Activated CD4-positive, alpha-beta T cell treated with anti-CD3 and anti-CD28 coated beads for 36 hours (primary cell): Measurements from ENCODE around the gene TRIM56. TPM values are rescaled to one million over a fixed set of nuclear protein-coding genes. Genes with fewer than 3 reads are reported as not detected.
"Not testable (repeated sequence)": the region's sequence is repeated elsewhere in the genome, so short reads cannot be mapped to it uniquely, and the experiment has no call there.

Source experiments
- ATAC-seq: fragments of 200-7000 bp; cut with Tn5 transposase; one replicate; pipeline ENCODE4 v1.10.0; 2021; ENCODE audit warnings: mild to moderate bottlenecking, moderate library complexity
- CTCF ChIA-PET: fragments of 350-600 bp; sonication (Branson Sonifier 250); formaldehyde crosslinking; loops from one replicate; lab custom pipeline; 2021; ENCODE audit warnings: antibody characterized with exemption; lab: Charles Lee
- POLR2A ChIA-PET: fragments of 350-600 bp; sonication (Branson Sonifier 250); formaldehyde crosslinking; loops from one replicate; lab custom pipeline; 2021; ENCODE audit warnings: antibody characterized with exemption, inconsistent platforms; lab: Charles Lee
- DNase-seq: peaks from one replicate; pipeline ENCODE4 v3.0.0-alpha.2; 2020
- H3K27ac Mint-ChIP-seq: one replicate; pipeline ENCODE4 v1.8.0; 2021; ENCODE audit warnings: mixed read lengths
- H3K27me3 Mint-ChIP-seq: one replicate; pipeline ENCODE4 v1.8.0; 2021; ENCODE audit warnings: mixed read lengths
- H3K36me3 Mint-ChIP-seq: one replicate; pipeline ENCODE4 v1.8.0; 2021; ENCODE audit warnings: low read depth, mixed read lengths
- H3K4me1 Mint-ChIP-seq: one replicate; pipeline ENCODE4 v1.8.0; 2021; ENCODE audit warnings: mixed read lengths
- H3K4me3 Mint-ChIP-seq: one replicate; pipeline ENCODE4 v1.8.0; 2021; ENCODE audit warnings: mild to moderate bottlenecking, moderate library complexity, mixed read lengths
- H3K9me3 Mint-ChIP-seq: one replicate; pipeline ENCODE4 v1.8.0; 2021; ENCODE audit warnings: low read depth, mixed read lengths
- intact Hi-C, 2 experiments: fragments of 100-400 bp; cut with DNase I in 1 of 2; cut with micrococcal nuclease in 1 of 2; formaldehyde crosslinking; loops; one replicate each; pipeline versions ENCODE4 v1.14.2 to v1.15.1; 2022 to 2024; cut with DNase I, micrococcal nuclease
- total RNA-seq, 2 experiments: library from RNA; stranded (reverse); gene quantifications; one replicate each; pipeline ENCODE4 v1.2.3, GENCODE V29; 2021

The TRIM56 gene
- total RNA-seq, 2 experiments from 2014 or later, result 35.3 to 40.8 TPM

- no peaks in the 10 kb centered on the region for H3K27me3 Mint-ChIP-seq
- intact Hi-C loops, result loop anchor here in 1 of 2 experiments (5.0 kb wide), 1 partner anchor 383 kb away; the partner anchor contains the start of gene POP7
Observed at GRCh38 chr7:101089876-101090275, 4.6 kb downstream of the TRIM56 start.

GRCh38 chr7:101092266-101092905 is 7.1 kb downstream of the TRIM56 start:
- ATAC-seq, POLR2A ChIA-PET, H3K9me3 Mint-ChIP-seq, H3K27me3 Mint-ChIP-seq, intact Hi-C loops, DNase-seq, H3K27ac Mint-ChIP-seq, CTCF ChIA-PET, H3K4me3 Mint-ChIP-seq: not testable (repeated sequence)
- Mint-ChIP-seq H3K4me1 (peaks cover 19% of the 10 kb centered on the region), H3K36me3 (peaks cover 18% of the 10 kb centered on the region)

More at GRCh38 chr7:101089876-101090275, 4.6 kb downstream of the TRIM56 start:
- ATAC-seq (no peak), DNase-seq (no peak)
- POLR2A ChIA-PET, result no interaction called here
- Mint-ChIP-seq H3K4me1 (peaks cover 25% of the 10 kb centered on the region), H3K27ac (no peak overlapping the region), H3K36me3 (peaks cover 30% of the 10 kb centered on the region), H3K9me3 (no peaks in the 10 kb centered on the region), H3K4me3 (no peak overlapping the region)
- CTCF ChIA-PET, result interaction anchor here (0.5 to 0.9 kb wide), 4 partner anchors 10 to 76 kb away, joined by 3 to 4 read pairs (median 3); no protein-coding TSS in a partner anchor

GRCh38 chr7:101093906-101094305 is 8.6 kb downstream of the TRIM56 start:
- no peak overlapping the region for H3K27ac Mint-ChIP-seq
- no peak for DNase-seq
- H3K27me3 Mint-ChIP-seq, result no peaks in the 10 kb centered on the region
- no peak overlapping the region for H3K4me3 Mint-ChIP-seq
- CTCF ChIA-PET, result no interaction called here
- POLR2A ChIA-PET, result no interaction called here
- peaks cover 11% of the 10 kb centered on the region for H3K36me3 Mint-ChIP-seq
- H3K4me1 Mint-ChIP-seq, result peaks cover 13% of the 10 kb centered on the region
- intact Hi-C loops, result no loop called here
- H3K9me3 Mint-ChIP-seq, result no peaks in the 10 kb centered on the region
- ATAC-seq, result no peak

GRCh38 chr7:101094376-101094775 is 9.1 kb downstream of the TRIM56 start:
- CTCF ChIA-PET, result interaction anchor here (0.6 to 1.9 kb wide), 7 partner anchors 9 to 886 kb away, joined by 3 to 6 read pairs (median 3); partner anchors contain the start of gene TRIM56
- Mint-ChIP-seq H3K4me3 (no peak overlapping the region), H3K36me3 (peaks cover 8% of the 10 kb centered on the region), H3K27ac (no peak overlapping the region), H3K4me1 (peaks cover 10% of the 10 kb centered on the region), H3K9me3 (no peaks in the 10 kb centered on the region), H3K27me3 (no peaks in the 10 kb centered on the region)
- intact Hi-C loops, result no loop called here
- ATAC-seq, result no peak
- POLR2A ChIA-PET, result no interaction called here
- DNase-seq, result no peak

GRCh38 chr7:101094791-101095375 is 9.6 kb downstream of the TRIM56 start:
- H3K36me3 Mint-ChIP-seq, result peaks cover 6% of the 10 kb centered on the region
- ChIA-PET CTCF (interaction anchor here (0.6 to 2.1 kb wide), 10 partner anchors 10 to 886 kb away, joined by 3 to 9 read pairs (median 3); partner anchors contain the start of genes TRIM56 and UFSP1), POLR2A (no interaction called here)
- peak; percentile 65 for DNase-seq
- intact Hi-C loops, result no loop called here
- peak; percentile 49 for ATAC-seq
- no peaks in the 10 kb centered on the region for H3K27me3 Mint-ChIP-seq
- peaks cover 9% of the 10 kb centered on the region for H3K4me1 Mint-ChIP-seq
- H3K27ac Mint-ChIP-seq, result no peak overlapping the region
- H3K4me3 Mint-ChIP-seq, result no peak overlapping the region
- no peaks in the 10 kb centered on the region for H3K9me3 Mint-ChIP-seq

- Mint-ChIP-seq H3K9me3 (no peaks in the 10 kb centered on the region), H3K4me1 (peaks cover 13% of the 10 kb centered on the region), H3K36me3 (no peaks in the 10 kb centered on the region), H3K27ac (no peak overlapping the region), H3K4me3 (no peak overlapping the region), H3K27me3 (peaks cover 9% of the 10 kb centered on the region)
- intact Hi-C loops, result no loop called here
- CTCF ChIA-PET, result interaction anchor here (0.6 to 2.1 kb wide), 5 partner anchors 18 to 209 kb away, joined by 3 to 9 read pairs (median 3); no protein-coding TSS in a partner anchor
- no peak for DNase-seq
- ATAC-seq, result no peak
- POLR2A ChIA-PET, result no interaction called here
Observed at GRCh38 chr7:101096331-101096956, 11.2 kb downstream of the TRIM56 start.

GRCh38 chr7:101096957-101097347 is 11.7 kb downstream of the TRIM56 start:
- no peak for ATAC-seq
- no peak for DNase-seq
- no peak overlapping the region for H3K27ac Mint-ChIP-seq
- H3K4me3 Mint-ChIP-seq, result no peak overlapping the region
- ChIA-PET POLR2A (no interaction called here), CTCF (interaction anchor here (0.7 to 2.1 kb wide), 4 partner anchors 19 to 186 kb away, joined by 3 to 9 read pairs (median 4); no protein-coding TSS in a partner anchor)
- H3K27me3 Mint-ChIP-seq, result peaks cover 13% of the 10 kb centered on the region
- H3K4me1 Mint-ChIP-seq, result peaks cover 13% of the 10 kb centered on the region
- intact Hi-C loops, result no loop called here
- H3K36me3 Mint-ChIP-seq, result no peaks in the 10 kb centered on the region
- no peaks in the 10 kb centered on the region for H3K9me3 Mint-ChIP-seq

GRCh38 chr7:101097561-101097960 is 12.3 kb downstream of the TRIM56 start:
- H3K4me1 Mint-ChIP-seq, result peaks cover 13% of the 10 kb centered on the region
- intact Hi-C loops, result no loop called here
- CTCF ChIA-PET, result interaction anchor here (0.6 to 0.9 kb wide), 2 partner anchors 29 to 644 kb away, joined by 3 read pairs; no protein-coding TSS in a partner anchor
- H3K9me3 Mint-ChIP-seq, result no peaks in the 10 kb centered on the region
- no peak for ATAC-seq
- POLR2A ChIA-PET, result interaction anchor here (1.2 kb wide), 1 partner anchor 46 kb away, joined by 5 read pairs; no protein-coding TSS in a partner anchor
- no peak for DNase-seq
- peaks cover 14% of the 10 kb centered on the region for H3K27me3 Mint-ChIP-seq
- H3K4me3 Mint-ChIP-seq, result no peak overlapping the region
- no peak overlapping the region for H3K27ac Mint-ChIP-seq
- H3K36me3 Mint-ChIP-seq, result no peaks in the 10 kb centered on the region

GRCh38 chr7:101099969-101100781 is 14.9 kb downstream of the TRIM56 start:
- peak; percentile 84 for DNase-seq
- ChIA-PET CTCF (interaction anchor here (1.0 to 1.7 kb wide), 2 partner anchors 15 to 23 kb away, joined by 4 to 6 read pairs; partner anchors contain the start of gene TRIM56), POLR2A (no interaction called here)
- peaks cover 13% of the 10 kb centered on the region for H3K4me1 Mint-ChIP-seq
- H3K9me3 Mint-ChIP-seq, result no peaks in the 10 kb centered on the region
- H3K27ac Mint-ChIP-seq, result no peak overlapping the region
- intact Hi-C loops, result no loop called here
- H3K27me3 Mint-ChIP-seq, result peaks cover 26% of the 10 kb centered on the region
- ATAC-seq, result peak; percentile 91
- no peaks in the 10 kb centered on the region for H3K36me3 Mint-ChIP-seq
- no peak overlapping the region for H3K4me3 Mint-ChIP-seq

GRCh38 chr7:101100858-101101847 is 15.9 kb downstream of the TRIM56 start:
- ChIA-PET CTCF (interaction anchor here (1.1 kb wide), 1 partner anchor 11 kb away, joined by 3 read pairs; no protein-coding TSS in a partner anchor), POLR2A (no interaction called here)
- peaks cover 26% of the 10 kb centered on the region for H3K27me3 Mint-ChIP-seq
- intact Hi-C loops, result no loop called here
- H3K4me1 Mint-ChIP-seq, result peaks cover 13% of the 10 kb centered on the region
- H3K9me3 Mint-ChIP-seq, result no peaks in the 10 kb centered on the region
- no peak overlapping the region for H3K27ac Mint-ChIP-seq
- no peak overlapping the region for H3K4me3 Mint-ChIP-seq
- ATAC-seq (no peak), DNase-seq (no peak)
- no peaks in the 10 kb centered on the region for H3K36me3 Mint-ChIP-seq
